Stimulated activated naive CD4-positive, alpha-beta T cell treated with Interleukin-2 at 50 U/mL for 16 hours (primary cell): ENCODE measurements around the gene SLC39A12.

Experiments used
- DNase-seq: peaks from one replicate; lab custom pipeline; 2025; lab: John Stamatoyannopoulos, UW

The SLC39A12 gene

GRCh38 chr10:18059826-18060559, 108.3 kb downstream of the SLC39A12 start:
- no peak for DNase-seq

- no peak for DNase-seq
Measured at GRCh38 chr10:18066947-18067346, 115.2 kb downstream of the SLC39A12 start.

DNA sequence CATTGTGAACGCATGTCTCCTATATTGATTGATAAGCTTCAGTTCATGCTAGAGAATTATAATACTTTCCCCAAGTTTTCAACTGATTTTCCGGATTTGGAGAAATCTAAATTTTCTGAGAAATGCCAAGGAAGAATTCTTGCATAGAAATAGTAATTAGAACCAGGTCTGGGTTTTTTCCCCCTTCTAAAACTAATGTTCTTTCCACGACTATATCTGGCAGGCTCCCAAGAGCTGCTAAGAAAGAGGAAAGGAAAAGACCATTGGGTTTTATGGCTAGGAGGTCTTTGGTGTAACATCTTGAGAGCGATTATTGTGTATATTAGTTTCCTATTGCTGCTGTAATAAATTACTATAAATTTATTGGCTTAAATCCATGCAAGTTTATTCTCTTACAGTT, 116.7 kb downstream of the SLC39A12 start:
- no peak for DNase-seq

DNA sequence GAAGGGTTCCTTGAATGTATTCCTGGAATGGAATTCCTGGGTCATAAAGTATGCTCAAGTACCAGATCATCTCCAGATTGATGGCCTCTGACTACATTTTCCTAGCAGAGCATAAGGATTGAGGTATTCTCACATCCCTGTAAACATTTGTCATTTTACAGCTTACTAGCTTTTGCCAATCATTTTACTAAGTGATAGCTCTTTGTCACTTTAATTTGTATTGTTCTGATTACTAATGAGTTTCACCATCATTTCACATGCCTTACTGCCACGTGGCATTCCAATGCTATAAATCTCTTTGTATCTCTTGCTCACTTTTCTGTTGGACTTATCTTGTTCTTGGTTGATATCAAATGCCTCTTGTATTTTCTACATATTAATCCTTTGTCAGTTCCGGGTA, 119.9 kb downstream of the SLC39A12 start:
- no peak for DNase-seq

- DNase-seq = no peak
Measured at GRCh38 chr10:18073314-18073713, 121.6 kb downstream of the SLC39A12 start.

DNA sequence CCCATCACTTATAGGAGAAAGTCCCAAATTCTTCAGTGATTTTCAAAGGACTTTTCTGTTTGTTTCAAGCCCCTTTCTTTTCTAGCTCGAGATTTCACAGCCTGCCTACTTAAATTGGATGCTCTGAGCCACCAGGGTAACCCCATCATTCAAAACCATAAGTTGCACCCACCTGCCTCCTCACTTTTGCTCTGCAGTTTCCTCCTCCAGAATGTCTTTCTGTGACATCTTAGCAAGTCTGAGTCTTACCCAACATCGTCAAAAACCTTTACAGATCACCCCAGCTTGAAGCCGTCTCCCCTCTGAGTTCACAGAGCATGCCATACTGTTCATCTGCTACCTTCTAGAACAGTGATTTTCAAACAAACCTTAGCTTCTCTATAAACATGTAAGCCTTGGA, 124.2 kb downstream of the SLC39A12 start:
- no peak for DNase-seq

DNA sequence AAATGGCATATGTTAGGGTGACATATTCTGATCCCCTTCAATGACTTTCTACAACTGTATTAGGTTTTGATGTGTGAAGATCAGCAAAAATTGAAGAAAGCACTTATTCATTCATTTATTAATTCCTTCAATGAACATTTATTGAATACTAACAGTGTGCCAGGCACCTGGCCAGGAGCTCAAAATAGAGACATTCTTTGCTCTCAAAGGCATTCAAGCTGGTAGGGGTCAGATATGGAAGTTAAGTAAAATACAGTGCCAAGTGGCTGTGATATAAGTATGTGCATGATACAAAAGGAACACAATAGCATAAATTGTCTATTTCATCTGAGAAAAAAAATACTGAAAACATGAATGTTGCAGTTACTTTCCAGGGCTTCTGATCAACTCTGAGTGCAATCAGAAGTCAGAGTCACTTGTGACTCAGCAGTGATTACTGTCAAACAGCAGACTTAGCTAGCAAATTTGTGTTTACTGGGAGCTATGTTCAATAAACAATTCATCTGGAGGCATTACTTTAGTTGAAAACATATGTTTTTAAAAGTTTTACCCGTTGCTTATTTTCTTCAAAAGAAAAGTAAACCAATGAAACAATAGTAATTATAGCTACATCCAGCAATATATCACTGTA, 128.1 kb downstream of the SLC39A12 start:
- DNase-seq = no peak

GRCh38 chr10:18082381-18082780, 130.7 kb downstream of the SLC39A12 start:
- no peak for DNase-seq

DNA sequence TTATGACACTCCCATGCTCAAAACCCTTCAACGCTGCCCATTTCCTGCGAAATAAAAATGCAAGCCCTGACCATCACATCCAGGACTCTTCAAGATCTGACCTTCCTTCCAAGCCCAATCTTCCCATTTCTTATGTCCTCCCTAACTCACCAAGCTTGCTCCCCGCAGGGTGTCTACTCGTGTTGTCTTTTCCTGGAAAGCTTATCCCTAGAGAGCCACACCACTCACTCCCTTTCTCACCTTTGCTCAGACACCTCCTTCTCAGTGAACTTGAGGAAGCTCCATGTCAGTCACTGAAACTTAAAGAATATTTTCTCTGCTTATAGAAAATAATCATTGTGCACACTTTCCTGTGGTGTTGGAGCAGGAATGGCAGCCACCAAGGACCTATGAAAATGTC, 134.1 kb downstream of the SLC39A12 start:
- DNase-seq = no peak

DNA sequence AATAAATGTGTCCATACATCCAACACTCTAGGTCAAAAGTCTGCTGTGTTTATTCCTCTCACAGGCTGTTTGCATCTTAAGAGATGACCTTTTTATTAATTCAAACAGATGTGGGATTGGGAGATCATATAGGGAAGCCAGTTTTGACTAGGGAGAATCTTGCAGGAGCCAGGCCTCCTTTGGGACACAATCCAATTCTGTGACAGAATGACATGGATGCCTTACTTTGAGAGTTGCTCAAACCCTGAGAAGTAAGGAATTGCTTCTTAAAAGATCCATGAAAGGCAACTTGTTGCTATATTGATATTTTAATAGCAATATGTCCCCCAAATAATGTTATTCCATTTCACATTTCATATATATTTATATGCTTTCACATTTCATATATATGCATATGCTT, 135.0 kb downstream of the SLC39A12 start:
- no peak for DNase-seq

DNA sequence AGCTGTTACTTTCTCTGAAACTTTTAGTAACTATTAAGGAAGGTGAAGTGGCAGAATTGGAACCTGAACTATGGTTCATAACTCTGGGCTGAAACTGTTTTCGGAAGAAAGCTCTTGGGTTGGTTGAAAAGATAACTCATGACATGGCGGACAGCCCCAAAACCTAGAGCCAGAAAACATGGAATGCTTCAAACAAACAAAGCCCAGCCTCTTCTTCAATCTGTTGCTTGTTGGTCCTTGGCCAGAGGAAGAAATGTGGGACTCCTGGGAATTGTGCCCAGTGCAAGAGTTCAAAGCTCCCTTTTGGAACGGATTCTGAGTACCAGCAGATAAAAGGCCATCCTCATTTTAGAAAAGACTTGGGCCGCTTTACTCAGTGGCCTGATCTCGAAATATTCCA, 135.6 kb downstream of the SLC39A12 start:
- no peak for DNase-seq
